ENCODE measurements around the gene SAFB. TPM values are rescaled to one million over a fixed set of nuclear protein-coding genes. Genes with fewer than 3 reads are reported as not detected.

The SAFB gene
- 78.9 and 106 TPM in 2 replicates for total RNA-seq (2014; rRNA removed; shearing (Covaris generic))

GRCh38 chr19:5622465-5623396 lies at the start of gene SAFB, which contains the start of gene SAFB2:
Gene SAFB (plus strand): TSS chr19:5623083. CDS start chr19:5623206, 123 bp downstream.
Gene SAFB2 (minus strand): TSS chr19:5622776. CDS start chr19:5622715, 61 bp downstream.
- DNase-seq, result peak; percentile 99 to 100
- Histone ChIP-seq H3K4me1 (peaks cover 7% of the 10 kb centered on the region), H3K36me3 (peaks cover 59% of the 10 kb centered on the region), H3K9me3 (replicated peaks) (no peaks in the 10 kb centered on the region), H3K27me3 (no peaks in the 10 kb centered on the region), H3K27ac (peak within 1 kb of the TSS; percentile 87), H3K4me3 (peak within 1 kb of the TSS; percentile 89)

DNA sequence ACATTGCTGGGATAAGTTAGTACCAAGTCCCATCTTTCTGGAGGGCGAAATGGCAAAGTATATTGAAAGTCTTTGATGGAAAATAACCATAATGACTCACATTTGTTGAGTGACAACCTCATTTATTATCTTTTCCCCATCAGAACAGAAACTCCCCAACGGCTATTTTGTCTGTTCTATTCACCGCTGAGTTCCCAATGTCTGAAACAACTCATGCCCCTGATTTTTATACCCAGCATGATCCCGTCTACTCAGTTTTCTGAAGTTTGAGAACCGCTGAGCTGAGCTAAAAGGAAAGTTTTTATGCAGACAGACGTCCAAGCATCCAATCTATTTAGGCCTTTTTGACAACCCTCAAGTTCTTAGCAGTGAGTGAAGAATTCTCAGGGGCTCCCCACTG lies 47.3 kb upstream of the SAFB start:
- Histone ChIP-seq H3K4me3 (no peak overlapping the region), H3K27ac (no peak overlapping the region), H3K27me3 (no peaks in the 10 kb centered on the region), H3K9me3 (replicated peaks) (no peaks in the 10 kb centered on the region), H3K36me3 (no peaks in the 10 kb centered on the region), H3K4me1 (peaks cover 7% of the 10 kb centered on the region)
- DNase-seq, result no peak

DNA sequence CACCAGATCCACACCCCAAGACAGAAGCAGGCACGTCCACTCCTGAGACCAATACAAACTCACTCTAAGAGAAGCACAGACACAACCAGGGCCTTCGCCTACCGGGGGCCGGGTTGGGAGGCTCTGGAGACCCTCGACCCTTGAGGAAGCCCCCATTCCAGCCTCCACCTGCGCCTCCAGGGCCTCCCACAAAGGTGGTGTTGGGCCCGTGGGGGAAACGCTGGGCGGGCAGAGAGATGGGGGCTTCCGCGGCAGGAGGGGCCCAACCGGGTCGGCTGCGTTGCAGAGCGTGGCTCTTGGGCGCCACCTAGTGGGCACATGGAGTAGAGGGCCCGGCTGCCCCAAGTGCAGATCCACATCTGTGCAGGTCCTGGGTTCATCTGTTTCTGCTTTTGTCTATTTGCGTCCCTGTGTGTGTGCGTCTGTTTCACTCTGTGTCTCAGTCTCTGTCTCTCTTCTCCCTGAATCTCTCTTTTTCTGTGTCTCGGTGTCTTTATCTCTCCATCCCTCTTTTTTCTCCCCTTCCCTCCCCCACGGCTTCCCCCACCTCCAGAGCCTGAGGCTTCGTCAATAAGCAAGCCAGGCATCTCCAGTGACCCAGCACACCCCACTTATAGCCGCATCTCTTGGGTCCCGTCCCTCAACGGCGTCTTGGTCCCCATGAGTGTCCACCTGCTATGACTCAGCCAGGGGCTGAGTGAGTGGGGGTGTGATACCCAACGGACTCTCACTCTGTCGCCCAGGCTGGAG lies 44.6 kb upstream of the SAFB start:
- no peak overlapping the region for H3K27ac ChIP-seq
- peak; percentile 62 to 82 for DNase-seq
- H3K4me3 ChIP-seq, result peak overlapping the region; percentile 20; the same call in 1 of the 2 replicates

GRCh38 chr19:5579286-5579685 lies 43.6 kb upstream of the SAFB start:
- H3K27ac ChIP-seq, result no peak overlapping the region
- no peaks in the 10 kb centered on the region for H3K27me3 ChIP-seq
- H3K4me1 ChIP-seq, result no peaks in the 10 kb centered on the region; the same call in 1 of the 2 replicates
- DNase-seq, result no peak
- no peak overlapping the region for H3K4me3 ChIP-seq
- no peaks in the 10 kb centered on the region for H3K36me3 ChIP-seq
- H3K9me3 ChIP-seq (replicated peaks), result no peaks in the 10 kb centered on the region

More for the DNA sequence above, 44.6 kb upstream of the SAFB start:
- no peaks in the 10 kb centered on the region for H3K36me3 ChIP-seq
- H3K9me3 ChIP-seq (replicated peaks), result no peaks in the 10 kb centered on the region
- H3K27me3 ChIP-seq, result no peaks in the 10 kb centered on the region
- no peaks in the 10 kb centered on the region; the same call in 1 of the 2 replicates for H3K4me1 ChIP-seq

DNA sequence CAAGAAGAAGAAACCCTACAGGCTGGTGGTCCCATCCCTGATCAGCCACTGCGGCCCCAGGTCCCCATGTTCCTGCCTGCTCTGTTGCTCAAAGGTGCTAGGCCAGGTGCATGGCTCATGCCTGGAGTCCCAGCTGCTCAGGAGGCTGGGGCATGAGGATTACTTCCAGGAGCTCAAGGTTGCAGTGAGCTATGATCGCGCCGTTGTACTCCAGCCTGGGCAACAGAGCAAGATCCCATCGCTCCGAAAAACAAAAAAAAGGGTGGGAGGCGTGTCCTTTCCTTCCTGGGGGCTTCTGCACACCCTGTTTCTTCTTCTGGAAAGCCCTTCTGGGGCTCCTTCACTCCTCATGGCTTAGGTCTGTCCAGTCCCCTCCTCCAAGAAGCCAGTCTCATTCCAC lies 43.2 kb upstream of the SAFB start:
- Histone ChIP-seq H3K36me3 (no peaks in the 10 kb centered on the region), H3K4me3 (no peak overlapping the region), H3K27me3 (no peaks in the 10 kb centered on the region), H3K4me1 (no peaks in the 10 kb centered on the region; the same call in 1 of the 2 replicates), H3K9me3 (replicated peaks) (no peaks in the 10 kb centered on the region), H3K27ac (no peak overlapping the region)
- DNase-seq, result no peak

- Histone ChIP-seq H3K4me1 (peaks cover under 1% of the 10 kb centered on the region; the same call in 1 of the 2 replicates), H3K27ac (no peak overlapping the region), H3K9me3 (replicated peaks) (no peaks in the 10 kb centered on the region), H3K27me3 (no peaks in the 10 kb centered on the region), H3K4me3 (no peak overlapping the region), H3K36me3 (no peaks in the 10 kb centered on the region)
- peak; percentile 59 to 67 for DNase-seq
Observed at GRCh38 chr19:5580161-5580571, 42.7 kb upstream of the SAFB start.

DNA sequence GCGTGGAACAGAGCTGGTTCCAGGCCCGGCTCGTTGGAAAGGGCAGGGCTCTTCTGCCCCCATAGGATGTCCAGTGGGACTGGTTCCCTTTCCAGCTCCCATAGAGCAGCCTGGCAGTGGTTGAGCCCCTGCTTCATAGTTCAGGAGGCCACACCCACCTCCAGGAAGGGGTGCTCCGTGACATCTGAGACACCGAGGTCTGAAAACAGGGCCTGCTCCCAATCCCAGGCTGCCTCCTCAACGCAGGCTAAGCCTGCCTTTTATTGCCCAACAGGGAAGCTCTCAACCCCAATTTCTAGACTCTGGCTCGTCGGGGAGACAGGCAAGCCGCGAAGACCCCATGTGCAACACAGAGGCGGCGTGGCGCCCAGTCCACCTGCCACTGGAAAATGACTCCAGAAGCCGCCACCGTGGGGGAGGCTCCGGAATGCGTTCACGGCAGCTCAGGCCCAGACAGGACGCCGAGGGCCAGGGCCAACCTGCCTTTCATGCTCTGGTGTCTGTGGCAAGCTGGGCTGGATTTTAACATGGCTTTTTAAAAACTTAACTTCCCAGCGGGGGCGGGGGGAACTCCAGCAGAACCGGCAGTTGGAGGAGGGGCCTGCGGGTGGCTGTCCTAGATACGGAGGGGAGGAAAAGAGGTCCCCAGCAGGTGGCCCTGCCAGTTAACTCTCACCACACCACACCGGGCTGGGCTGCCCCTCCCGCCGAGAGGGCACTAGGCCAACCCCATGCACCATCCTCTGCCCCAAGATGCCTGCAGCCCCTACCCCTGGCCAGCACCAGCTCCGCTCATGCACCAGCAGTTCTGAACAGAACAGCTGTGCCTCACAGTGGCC lies 37.2 kb upstream of the SAFB start:
- H3K9me3 ChIP-seq (replicated peaks), result no peaks in the 10 kb centered on the region
- H3K27ac ChIP-seq, result peak overlapping the region; percentile 53
- peak; percentile 85 to 86 for DNase-seq
- H3K36me3 ChIP-seq, result peaks cover 29% of the 10 kb centered on the region
- H3K4me1 ChIP-seq, result peaks cover 20% of the 10 kb centered on the region; the same call in 1 of the 2 replicates
- H3K27me3 ChIP-seq, result no peaks in the 10 kb centered on the region
- peak overlapping the region; percentile 11 for H3K4me3 ChIP-seq

GRCh38 chr19:5586300-5587070 lies 36.4 kb upstream of the SAFB start:
- DNase-seq, result no peak
- no peaks in the 10 kb centered on the region for H3K27me3 ChIP-seq
- peak overlapping the region; percentile 11 for H3K4me3 ChIP-seq
- peaks cover 35% of the 10 kb centered on the region for H3K36me3 ChIP-seq
- peak overlapping the region; percentile 53 for H3K27ac ChIP-seq
- no peaks in the 10 kb centered on the region for H3K9me3 ChIP-seq (replicated peaks)
- H3K4me1 ChIP-seq, result peaks cover 20% of the 10 kb centered on the region; the same call in 1 of the 2 replicates

DNA sequence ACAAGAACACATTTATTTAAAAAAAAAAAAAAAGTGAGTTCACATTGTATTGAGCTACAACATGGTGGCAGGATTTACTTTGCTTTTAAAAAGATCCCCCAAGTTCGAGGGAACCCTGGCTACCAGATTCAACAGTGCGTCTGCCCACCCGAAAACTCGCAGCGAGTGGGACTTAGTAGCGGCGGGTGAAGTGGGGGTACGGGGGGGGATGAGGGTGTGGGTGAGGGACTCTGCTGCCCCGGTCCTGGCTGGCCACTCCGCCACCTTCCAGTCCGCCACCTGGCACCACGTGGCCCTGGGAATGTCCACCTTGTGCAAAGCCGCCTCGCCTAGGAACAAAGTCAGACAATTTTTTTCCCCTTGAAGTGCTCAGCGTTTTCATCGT lies 35.8 kb upstream of the SAFB start:
- no peaks in the 10 kb centered on the region for H3K27me3 ChIP-seq
- no peaks in the 10 kb centered on the region for H3K9me3 ChIP-seq (replicated peaks)
- no peak overlapping the region for H3K4me3 ChIP-seq
- H3K4me1 ChIP-seq, result peaks cover 20% of the 10 kb centered on the region; the same call in 1 of the 2 replicates
- H3K36me3 ChIP-seq, result peaks cover 41% of the 10 kb centered on the region
- no peak for DNase-seq
- H3K27ac ChIP-seq, result no peak overlapping the region

GRCh38 chr19:5587661-5588060 lies 35.2 kb upstream of the SAFB start:
- Histone ChIP-seq H3K9me3 (replicated peaks) (no peaks in the 10 kb centered on the region), H3K27me3 (no peaks in the 10 kb centered on the region), H3K4me3 (no peak overlapping the region), H3K27ac (no peak overlapping the region), H3K4me1 (peaks cover 20% of the 10 kb centered on the region; the same call in 1 of the 2 replicates), H3K36me3 (peaks cover 46% of the 10 kb centered on the region)
- no peak for DNase-seq

DNA sequence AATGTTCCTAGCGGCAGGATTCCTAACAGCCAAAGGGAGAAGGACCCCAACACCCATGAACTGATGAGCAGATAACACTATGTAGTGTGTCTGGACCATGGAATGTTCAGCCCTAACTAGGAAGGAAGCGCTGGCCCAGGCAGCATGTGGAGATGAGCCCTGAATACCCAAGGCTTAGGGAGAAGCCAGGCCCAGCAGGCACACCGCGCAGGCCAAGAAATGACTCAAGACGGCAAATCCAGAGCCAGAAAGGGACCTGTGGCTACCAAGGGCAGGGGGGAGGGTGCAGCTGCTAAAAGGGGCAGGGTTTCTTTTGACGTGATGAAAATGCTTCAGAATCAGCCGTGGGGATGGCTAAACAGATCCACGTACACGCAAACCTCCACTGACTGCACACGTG lies 34.4 kb upstream of the SAFB start:
- H3K4me3 ChIP-seq, result no peak overlapping the region
- H3K27ac ChIP-seq, result no peak overlapping the region
- H3K9me3 ChIP-seq (replicated peaks), result no peaks in the 10 kb centered on the region
- H3K36me3 ChIP-seq, result peaks cover 54% of the 10 kb centered on the region
- peaks cover 20% of the 10 kb centered on the region; the same call in 1 of the 2 replicates for H3K4me1 ChIP-seq
- no peaks in the 10 kb centered on the region for H3K27me3 ChIP-seq
- no peak for DNase-seq

- peaks cover 20% of the 10 kb centered on the region; the same call in 1 of the 2 replicates for H3K4me1 ChIP-seq
- DNase-seq, result no peak
- no peaks in the 10 kb centered on the region for H3K27me3 ChIP-seq
- H3K4me3 ChIP-seq, result no peak overlapping the region
- H3K36me3 ChIP-seq, result peaks cover 59% of the 10 kb centered on the region
- no peaks in the 10 kb centered on the region for H3K9me3 ChIP-seq (replicated peaks)
- no peak overlapping the region for H3K27ac ChIP-seq
Observed at GRCh38 chr19:5588906-5589676, 33.8 kb upstream of the SAFB start.

All from SJCRH30 (cell line).